Measurements from ENCODE around the gene LRRC55.

- TF ChIP-seq CTCF (IDR thresholded peaks at IDR 0.05) (no peak), EP300 (IDR thresholded peaks at IDR 0.05) (no peak)
These were observed 41.8 kb downstream of the LRRC55 start for GRCh38 chr11:57223601-57224000.

All from upper lobe of left lung (tissue), 4 donors.